ENCODE data around the gene DSE. TPM values are rescaled to one million over a fixed set of nuclear protein-coding genes. Genes with fewer than 3 reads are reported as not detected.

Gene DSE
- total RNA-seq, 4 donors from 2014 or later, result 22.2 to 32.8 (median 30.5) TPM

- Histone ChIP-seq H3K9me3 (no peaks in the 10 kb centered on the region), H3K4me1 (no peaks in the 10 kb centered on the region), H3K27ac (no peak overlapping the region), H3K36me3 (no peaks in the 10 kb centered on the region), H3K4me3 (replicated peaks in 1 of 3) (no peak overlapping the region), H3K27me3 (no peaks in the 10 kb centered on the region)
- no peak for TF ChIP-seq CTCF (IDR thresholded peaks at IDR 0.05)
- no peak for DNase-seq
- 81 to 87% methylated on average over 3 of the region's 3 CpGs for WGBS, 2 donors
- intact Hi-C loops (cut with DNase I), result no loop called here
These were observed 51.5 kb downstream of the DSE start for GRCh38 chr6:116422238-116422637.

GRCh38 chr6:116424001-116424400 is 53.3 kb downstream of the DSE start:
- no peaks in the 10 kb centered on the region for H3K4me1 ChIP-seq
- TF ChIP-seq CTCF (IDR thresholded peaks at IDR 0.05) (no peak), POLR2A (IDR thresholded peaks at IDR 0.05) (no peak)
- DNase-seq, result no peak
- H3K27ac ChIP-seq, result no peak overlapping the region
- intact Hi-C loops (cut with DNase I), result no loop called here
- H3K36me3 ChIP-seq, result no peaks in the 10 kb centered on the region
- H3K4me3 ChIP-seq (replicated peaks in 1 of 3), result no peak overlapping the region
- H3K27me3 ChIP-seq, result no peaks in the 10 kb centered on the region
- no peaks in the 10 kb centered on the region for H3K9me3 ChIP-seq
- 81 to 90% methylated on average over 1 of the region's 1 CpG for WGBS, 2 donors

GRCh38 chr6:116426551-116426950 is 55.8 kb downstream of the DSE start:
- no peaks in the 10 kb centered on the region for H3K9me3 ChIP-seq
- no peak for DNase-seq
- WGBS, 2 donors, result 96 to 98% methylated on average over 3 of the region's 3 CpGs
- TF ChIP-seq CTCF (IDR thresholded peaks at IDR 0.05) (no peak), POLR2A (IDR thresholded peaks at IDR 0.05) (no peak)
- H3K4me1 ChIP-seq, result no peaks in the 10 kb centered on the region
- intact Hi-C loops (cut with DNase I), result no loop called here
- H3K36me3 ChIP-seq, result no peaks in the 10 kb centered on the region
- H3K4me3 ChIP-seq (replicated peaks in 1 of 3), result no peak overlapping the region
- H3K27ac ChIP-seq, result no peak overlapping the region
- no peaks in the 10 kb centered on the region for H3K27me3 ChIP-seq

- H3K4me3 ChIP-seq (replicated peaks in 1 of 3), result no peak overlapping the region
- TF ChIP-seq POLR2A (IDR thresholded peaks at IDR 0.05), result no peak
- no peak for TF ChIP-seq CTCF (IDR thresholded peaks at IDR 0.05)
- 98 to 99% methylated on average over 2 of the region's 2 CpGs for WGBS, 2 donors
- no peaks in the 10 kb centered on the region for H3K4me1 ChIP-seq
- DNase-seq, result no peak
- H3K9me3 ChIP-seq, result no peaks in the 10 kb centered on the region
- no peak overlapping the region for H3K27ac ChIP-seq
- no peaks in the 10 kb centered on the region for H3K27me3 ChIP-seq
- no peaks in the 10 kb centered on the region for H3K36me3 ChIP-seq
- intact Hi-C loops (cut with DNase I), result no loop called here
These were observed 58.4 kb downstream of the DSE start for GRCh38 chr6:116429111-116429510.

- Histone ChIP-seq H3K27ac (no peak overlapping the region), H3K4me1 (no peaks in the 10 kb centered on the region), H3K4me3 (replicated peaks in 1 of 3) (no peak overlapping the region), H3K27me3 (no peaks in the 10 kb centered on the region), H3K36me3 (no peaks in the 10 kb centered on the region), H3K9me3 (no peaks in the 10 kb centered on the region)
- TF ChIP-seq POLR2A (IDR thresholded peaks at IDR 0.05), result no peak
- TF ChIP-seq CTCF (IDR thresholded peaks at IDR 0.05), result no peak
- WGBS, 2 donors, result 88 to 95% methylated on average over 4 of the region's 4 CpGs
- intact Hi-C loops (cut with DNase I), result no loop called here
- no peak for DNase-seq
These were observed 60.1 kb downstream of the DSE start for GRCh38 chr6:116430860-116431259.
